Fibroblast of lung (primary cell): ENCODE data around the gene KCTD14.

ENCODE experiments used
- CTCF ChIP-seq, 2 donors: IDR thresholded peaks in 1 of 2; conservative IDR thresholded peaks in 1 of 2; 1 replicate in 1 of 2; 2 replicates in 1 of 2; pipeline ENCODE4 v1.5.1; 2011 to 2012; ENCODE audit warnings: low read length in 2 of 2, control low read depth in 1 of 2, inconsistent platforms in 1 of 2, low read depth in 1 of 2, mild to moderate bottlenecking in 1 of 2
- EZH2 ChIP-seq: IDR thresholded peaks from 2 replicates; pipeline ENCODE4 v1.5.1; 2012; ENCODE audit warnings: low read length, control low read depth, mild to moderate bottlenecking; ENCODE audit errors: missing control alignments

- TF ChIP-seq CTCF (conservative IDR thresholded peaks at IDR 0.05 in 1 of 2, IDR thresholded peaks at IDR 0.05 in 1 of 2; ENCODE audit: low read depth in 1 of 2, low read length in 2 of 2) (no peak), EZH2 (no peak)
Measured at GRCh38 chr11:77994434-77995362, 28.4 kb downstream of the KCTD14 start, which contains the start of gene INTS4.
